ENCODE measurements around the gene BEX4.
A peak's percentile ranks its signal among the peaks of the same experiment; 100 is the strongest.

BEX4 gene

GRCh38 chrX:103240155-103240554 lies 25.2 kb downstream of the BEX4 start:
- DNase-seq, result no peak

- peak; percentile 55 for DNase-seq
These were observed 33.6 kb downstream of the BEX4 start for GRCh38 chrX:103248553-103248952.

- DNase-seq, result no peak
These were observed 34.9 kb downstream of the BEX4 start for GRCh38 chrX:103249805-103250204.

- no peak for DNase-seq
These were observed 36.1 kb downstream of the BEX4 start for GRCh38 chrX:103250977-103251376.

- DNase-seq, result peak; percentile 64
These were observed 38.7 kb downstream of the BEX4 start for GRCh38 chrX:103253608-103254007.

- peak; percentile 12 for DNase-seq
These were observed 39.4 kb downstream of the BEX4 start for GRCh38 chrX:103254171-103254824.

- peak; percentile 83 for DNase-seq
These were observed 40.1 kb downstream of the BEX4 start, which contains the start of gene TCEAL8 for GRCh38 chrX:103254921-103255493. TSS of gene TCEAL8 (minus strand) at chrX:103255155. CDS start at chrX:103253979, 1,176 bp downstream.

- DNase-seq, result no peak
These were observed 41.7 kb downstream of the BEX4 start for GRCh38 chrX:103256651-103257050.

- no peak for DNase-seq
These were observed 43.4 kb downstream of the BEX4 start for GRCh38 chrX:103258275-103258674.

Measured in hematopoietic multipotent progenitor cell treated with erythropoietin and hydrocortisone succinate and interleukin-3 and kit ligand, for 8 days (in vitro differentiated cells).